T-helper 9 cell (primary cell): ENCODE results near the gene TNFRSF1A.
A peak's percentile ranks its signal among the peaks of the same experiment; 100 is the strongest.
"Not testable (repeated sequence)": the region's sequence is repeated elsewhere in the genome, so short reads cannot be mapped to it uniquely, and the experiment has no call there.

Experiments
- DNase-seq: peaks from one replicate; pipeline ENCODE4 v3.0.0-alpha.2; 2020

TNFRSF1A gene

GRCh38 chr12:6302621-6303020 lies 39.3 kb downstream of the TNFRSF1A start:
- DNase-seq, result no peak

DNA sequence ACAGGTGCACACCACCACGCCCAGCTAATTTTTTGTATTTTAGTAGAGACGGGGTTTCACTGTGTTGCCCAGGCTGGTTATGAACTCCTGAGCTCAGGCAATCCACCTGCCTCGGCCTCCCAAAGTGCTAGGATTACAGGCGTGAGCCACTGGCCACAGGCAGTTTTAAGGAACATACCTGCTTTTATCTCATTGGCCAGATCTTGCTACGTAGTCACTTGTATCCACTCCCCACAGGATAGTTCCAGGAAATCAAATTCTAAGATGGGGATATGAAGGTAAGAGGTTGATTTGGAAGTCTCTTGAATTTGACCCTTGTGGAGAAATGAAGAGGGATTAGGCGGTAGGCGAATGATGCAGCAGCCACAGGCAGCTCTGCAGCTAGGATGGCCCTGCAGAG lies 40.2 kb downstream of the TNFRSF1A start:
- DNase-seq, result no peak

DNA sequence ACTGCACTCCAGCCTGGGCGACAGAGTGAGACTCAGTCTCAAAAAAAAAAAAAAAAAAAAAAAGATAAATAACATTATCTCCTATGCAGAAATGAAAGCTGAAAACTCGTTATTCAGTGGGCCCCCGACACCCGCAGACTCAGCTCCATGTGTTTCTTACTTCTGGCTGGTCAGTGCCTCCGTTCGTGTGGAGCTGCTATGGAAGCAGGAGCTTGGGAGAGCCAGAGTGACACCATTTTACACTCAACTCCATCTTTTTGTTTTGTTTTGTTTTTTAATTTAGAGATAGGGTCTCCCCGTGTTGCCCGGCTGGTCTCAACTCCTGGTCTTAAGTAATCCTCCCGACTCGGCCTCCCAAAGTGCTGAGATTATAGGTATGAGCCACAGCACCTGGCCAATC lies 44.7 kb downstream of the TNFRSF1A start:
- no peak for DNase-seq

GRCh38 chr12:6295094-6295811 lies 46.6 kb downstream of the TNFRSF1A start:
- no peak for DNase-seq

DNA sequence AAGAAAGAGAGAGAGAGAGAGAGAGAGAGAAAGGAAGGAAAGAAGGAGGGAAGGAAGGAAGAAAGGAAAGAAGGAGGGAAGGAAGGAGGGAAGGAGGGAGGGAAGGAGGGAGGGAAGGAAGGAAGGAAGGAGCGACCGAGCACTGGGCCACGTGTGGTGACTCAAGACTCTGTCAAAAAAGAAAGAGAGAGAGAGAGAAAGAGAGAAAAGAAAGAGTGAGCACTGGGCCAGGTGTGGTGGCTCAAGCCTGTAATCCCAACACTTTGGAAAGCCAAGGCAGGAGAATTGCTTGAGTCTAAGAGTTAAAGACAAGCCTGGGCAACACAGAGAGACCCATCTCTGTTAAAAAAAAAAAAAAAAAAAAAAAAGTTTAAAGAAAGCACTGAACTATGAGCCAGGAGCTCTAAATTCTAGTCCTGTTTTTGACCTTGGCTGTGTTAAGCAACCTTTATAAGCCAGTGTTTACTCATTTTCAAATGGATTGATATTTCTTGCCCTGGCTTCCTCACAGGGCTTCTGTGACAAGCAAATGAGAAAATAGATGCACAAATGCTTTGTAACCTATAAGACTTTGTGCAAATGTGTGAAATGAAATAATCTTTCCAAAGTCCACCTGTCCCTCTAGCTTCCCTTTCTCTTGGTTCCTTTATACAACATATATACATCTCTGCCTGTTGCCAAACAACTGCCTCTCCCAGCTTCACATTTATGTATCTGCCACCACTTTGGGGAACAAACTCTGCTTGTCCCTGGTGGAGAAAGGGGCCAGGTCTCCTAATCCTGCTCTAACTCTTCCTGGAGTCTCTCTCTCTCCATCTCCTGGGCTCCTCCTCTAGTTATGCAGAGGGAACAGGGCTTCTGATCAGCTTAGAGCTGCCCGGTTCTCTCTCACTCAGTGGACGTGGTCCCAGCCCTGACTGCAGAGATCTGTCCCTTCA lies 47.5 kb downstream of the TNFRSF1A start:
- DNase-seq, result no peak

- DNase-seq, result no peak
These were observed 49.3 kb downstream of the TNFRSF1A start for GRCh38 chr12:6292606-6293005.

- not testable (repeated sequence) for DNase-seq
These were observed 52.0 kb downstream of the TNFRSF1A start for GRCh38 chr12:6289906-6290305.

DNA sequence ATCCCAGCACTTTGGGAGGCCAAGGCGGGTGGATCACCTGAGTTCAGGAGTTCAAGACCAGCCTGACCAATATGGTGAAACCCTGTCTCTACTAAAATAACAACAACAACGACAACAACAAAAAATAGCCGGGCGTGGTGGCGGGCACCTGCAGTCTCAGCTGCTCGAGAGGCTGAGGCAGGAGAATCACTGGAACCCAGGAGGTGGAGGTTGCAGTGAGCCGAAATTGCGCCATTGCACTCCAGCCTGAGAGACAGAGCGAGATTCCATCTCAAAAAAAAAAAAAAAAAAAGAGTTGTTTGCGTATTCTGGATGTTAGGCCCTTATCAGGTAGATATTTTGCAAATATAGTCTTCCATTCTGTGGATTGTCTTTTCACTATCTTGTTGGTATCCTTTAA lies 52.8 kb downstream of the TNFRSF1A start:
- not testable (repeated sequence) for DNase-seq

DNA sequence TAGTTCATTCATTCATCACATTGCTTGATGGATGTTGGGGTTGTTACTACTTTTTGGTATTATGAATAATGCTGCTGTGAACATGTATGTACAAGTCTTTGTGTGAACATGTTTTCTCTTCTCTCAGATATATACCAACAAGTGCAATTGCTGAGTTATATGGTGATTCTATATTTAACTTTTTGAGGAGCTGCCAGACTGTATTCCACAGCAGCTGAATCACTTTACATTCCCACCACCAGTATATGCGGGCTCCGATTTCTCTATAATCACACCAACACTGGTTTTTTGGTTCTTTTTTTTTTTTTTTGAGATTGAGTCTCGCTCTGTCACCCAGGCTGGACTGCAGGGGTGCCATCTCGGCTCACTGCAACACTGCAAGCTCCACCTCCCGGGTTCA lies 53.6 kb downstream of the TNFRSF1A start:
- DNase-seq, result no peak

GRCh38 chr12:6285532-6286306 lies 56.2 kb downstream of the TNFRSF1A start:
- DNase-seq, result no peak

DNA sequence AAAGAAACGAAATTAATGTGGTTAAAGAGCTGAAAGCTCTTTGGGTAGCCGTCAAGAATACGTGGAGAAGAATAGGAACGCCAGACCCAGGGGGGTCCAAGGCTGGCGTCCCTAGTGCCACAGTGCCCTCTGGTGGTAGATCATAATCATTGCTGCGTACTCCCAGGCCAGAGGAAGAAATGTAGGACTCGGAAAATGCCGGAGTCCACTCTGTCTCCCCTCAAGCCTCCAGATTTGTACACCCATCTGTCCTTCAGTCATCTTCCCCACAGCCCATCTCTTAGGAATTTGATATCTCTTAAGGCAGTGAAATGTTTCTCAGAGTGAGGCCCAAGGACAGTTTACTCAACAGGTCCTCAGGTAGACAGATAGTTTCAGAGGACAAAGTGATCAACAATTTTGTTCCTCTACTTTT lies 56.8 kb downstream of the TNFRSF1A start:
- peak; percentile 47 for DNase-seq

- DNase-seq, result no peak
These were observed 57.6 kb downstream of the TNFRSF1A start for GRCh38 chr12:6284273-6284672.

GRCh38 chr12:6282453-6282840 lies 59.4 kb downstream of the TNFRSF1A start:
- DNase-seq, result no peak

- no peak for DNase-seq
These were observed 60.6 kb downstream of the TNFRSF1A start for GRCh38 chr12:6281081-6281809.

- no peak for DNase-seq
These were observed 61.2 kb downstream of the TNFRSF1A start for GRCh38 chr12:6280672-6281071.

DNA sequence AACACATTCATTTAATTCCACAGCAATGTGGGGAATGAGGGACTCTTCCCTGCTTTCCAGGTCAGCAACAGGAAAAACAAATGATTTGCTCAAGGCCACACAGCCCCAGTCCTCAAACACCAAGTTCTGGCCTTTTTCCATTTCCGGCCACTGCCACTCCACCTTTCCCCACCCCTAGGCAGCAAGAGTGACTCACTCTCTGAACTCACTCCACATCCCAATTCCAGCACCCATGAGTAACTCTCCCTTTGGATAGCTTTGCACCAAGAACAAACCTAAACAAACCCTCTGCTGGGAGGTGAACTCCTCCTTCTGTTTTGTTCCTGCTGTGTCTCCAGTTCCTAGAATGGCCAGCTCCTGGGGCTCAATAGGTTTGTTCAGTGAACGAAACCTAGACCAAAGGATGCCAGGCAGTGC lies 61.8 kb downstream of the TNFRSF1A start:
- no peak for DNase-seq

DNA sequence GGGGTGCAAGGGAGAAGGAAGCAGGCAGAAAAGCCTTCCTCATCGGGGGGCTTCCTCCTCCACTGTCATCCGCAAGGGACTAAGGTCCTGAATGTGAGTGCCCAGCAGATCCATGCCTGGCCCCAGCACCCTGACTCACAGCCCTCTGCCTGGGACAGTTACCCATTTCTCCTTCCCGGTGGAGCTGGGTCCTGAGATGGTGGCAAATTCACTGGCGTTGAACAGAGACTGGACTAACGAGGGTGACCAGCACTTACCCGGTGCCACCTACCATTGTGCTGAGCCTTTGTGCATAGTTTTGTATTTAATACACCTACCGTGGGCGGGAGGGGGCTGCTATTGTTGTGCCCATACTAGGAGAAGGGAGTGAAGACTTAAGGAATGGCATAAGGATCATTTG lies 62.2 kb downstream of the TNFRSF1A start:
- DNase-seq, result no peak

DNA sequence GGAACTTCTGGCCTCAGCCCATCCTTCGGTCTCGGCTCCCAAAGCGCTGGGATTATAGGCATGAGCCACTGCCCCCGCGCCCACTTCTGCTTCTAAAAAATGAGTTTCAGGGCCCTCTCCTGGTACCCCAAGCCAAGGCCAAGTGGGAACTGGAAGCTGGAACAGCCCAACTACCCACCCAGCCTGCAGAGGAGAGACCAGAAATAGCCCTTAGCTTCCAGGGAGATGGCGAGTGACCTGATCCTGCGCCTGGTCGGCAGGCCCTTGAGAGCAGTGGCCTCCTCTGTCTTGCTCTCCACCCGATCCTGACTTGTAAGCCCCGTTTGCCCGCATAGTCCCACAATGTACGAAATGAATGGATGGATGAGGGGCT lies 62.6 kb downstream of the TNFRSF1A start:
- DNase-seq, result no peak
